ENCODE measurements around the gene CSNK2A2. TPM values are rescaled to one million over a fixed set of nuclear protein-coding genes. Genes with fewer than 3 reads are reported as not detected.

CSNK2A2 gene
- total and polyA plus RNA-seq, 2 of the 8 experiments (the other 6 are each of a cell fraction or from before 2014, with no cell fraction given) = 37.9 to 128 TPM

- Histone ChIP-seq H3K14ac (ENCODE audit: insufficient read length) (no peak overlapping the region), H3K23ac (ENCODE audit: insufficient read length) (no peak overlapping the region), H2BK120ac (replicated peaks; ENCODE audit: low read depth, low read length) (no peak overlapping the region), H3K23me2 (ENCODE audit: low read depth, low read length) (no peaks in the 10 kb centered on the region), H2AK5ac (ENCODE audit: low read depth, low read length) (no peak overlapping the region), H2AFZ (ENCODE audit: low read length) (no peak overlapping the region), H2BK5ac (ENCODE audit: low read depth, low read length) (no peak overlapping the region), H2BK15ac (ENCODE audit: low read length) (no peak overlapping the region), H3K4ac (replicated peaks; ENCODE audit: insufficient read length, low read depth, low read length) (no peak overlapping the region), H3K36me3 (ENCODE audit: control insufficient read depth in 2 of 4, insufficient read depth in 4 of 4, low read length in 3 of 4) (no peaks in the 10 kb centered on the region), H3K4me1 (replicated peaks in 1 of 4; ENCODE audit: control insufficient read depth in 3 of 4, insufficient read depth in 4 of 4, low read length in 3 of 4) (peaks cover 0 to 6% (median 0%) of the 10 kb centered on the region in 4 experiments; a peak in 2 of 7 replicates), H3K56ac (replicated peaks; ENCODE audit: insufficient read length, low read depth, low read length) (no peak overlapping the region), H3K79me1 (ENCODE audit: low read depth, low read length) (no peaks in the 10 kb centered on the region), H3K4me2 (ENCODE audit: insufficient read depth in 1 of 2, low read depth in 2 of 2, low read length in 2 of 2) (no peak overlapping the region), H3K9ac (replicated peaks in 1 of 4; ENCODE audit: extremely low read depth in 1 of 4, low read depth in 3 of 4, low read length in 3 of 4) (no peak overlapping the region), H4K20me1 (replicated peaks in 1 of 2; ENCODE audit: control insufficient read depth in 1 of 2, insufficient read depth in 2 of 2, low read length in 2 of 2) (no peaks in the 10 kb centered on the region), H4K8ac (ENCODE audit: extremely low read depth, insufficient read depth, low read length) (no peak overlapping the region), H3K79me2 (ENCODE audit: control insufficient read depth in 1 of 2, insufficient read depth in 2 of 2, low read length in 2 of 2) (no peaks in the 10 kb centered on the region), H3K27ac (ENCODE audit: low read depth, low read length) (no peak overlapping the region), H3K9me3 (ENCODE audit: insufficient read depth in 2 of 2, low read depth in 1 of 2, low read length in 1 of 2) (0 out of 4 replicates have a peak, but pooled peaks cover 0 to 3% of the 10 kb centered on the region in 2 experiments), H2BK12ac (ENCODE audit: low read depth, low read length) (no peak overlapping the region), H3K27me3 (replicated peaks in 1 of 4; ENCODE audit: control insufficient read depth in 3 of 4, extremely low read depth in 1 of 4, insufficient read depth in 3 of 4, low read length in 3 of 4) (no peaks in the 10 kb centered on the region), H2BK20ac (ENCODE audit: low read length) (no peak overlapping the region), H3K4me3 (ENCODE audit: extremely low read depth in 1 of 4, insufficient read depth in 2 of 4, low read depth in 3 of 4, low read length in 4 of 4) (no peak overlapping the region), H4K91ac (replicated peaks; ENCODE audit: insufficient read length, low read length) (no peak overlapping the region), H3K18ac (ENCODE audit: extremely low read depth, low read length) (no peak overlapping the region), H4K5ac (ENCODE audit: insufficient read length, low read depth, low read length) (no peak overlapping the region)
- ChIA-PET CTCF (ENCODE audit: partially characterized antibody) (interaction anchor here (0.9 to 1.4 kb wide), 2 partner anchors 13 to 445 kb away, joined by 3 read pairs; no protein-coding TSS in a partner anchor), POLR2A (ENCODE audit: partially characterized antibody) (interaction anchor here (0.9 kb wide), 1 partner anchor 12 kb away, joined by 3 read pairs; no protein-coding TSS in a partner anchor)
- no peak for FAIRE-seq
- DNase-seq (ENCODE audit: low read depth in 1 of 2, low spot score in 2 of 2) = no peak
- TF ChIP-seq CTBP2 (IDR thresholded peaks at IDR 0.05; ENCODE audit: borderline replicate concordance, insufficient read depth, insufficient read length, low read length) (no peak), ATF2 (IDR thresholded peaks at IDR 0.05; ENCODE audit: low read length) (no peak), CBX5 (IDR thresholded peaks at IDR 0.05; ENCODE audit: low read depth, low read length) (no peak), KDM1A (IDR thresholded peaks at IDR 0.05; ENCODE audit: borderline replicate concordance, low read length) (no peak), KDM4A (IDR thresholded peaks at IDR 0.05; ENCODE audit: low read depth, low read length, severe bottlenecking) (no peak), EP300 (IDR thresholded peaks at IDR 0.05; ENCODE audit: borderline replicate concordance in 1 of 2, low read depth in 2 of 2, low read length in 2 of 2) (no peak), SRF (IDR thresholded peaks at IDR 0.05; ENCODE audit: low read depth, low read length) (no peak), NRF1 (IDR thresholded peaks at IDR 0.05; ENCODE audit: low read depth, low read length) (no peak), CHD2 (IDR thresholded peaks at IDR 0.05; ENCODE audit: low read length) (no peak)
These were observed 21.5 kb upstream of the CSNK2A2 start for GRCh38 chr16:58219432-58219831.

Measured in H1 (cell line).